HepG2 (cell line): Measurements from ENCODE around the gene PIK3CD. TPM values are rescaled to one million over a fixed set of nuclear protein-coding genes. Genes with fewer than 3 reads are reported as not detected.

Experiments used
- ATAC-seq: fragments of 200-7000 bp; cut with Tn5 transposase; 3 replicates; pipeline ENCODE4 v1.9.1; 2020; ENCODE audit warnings: mild to moderate bottlenecking, moderate library complexity
- BruUV-seq: library from RNA; stranded (reverse); fragments of 400-500 nt; replicated peaks from 2 replicates; lab custom pipeline; 2021; lab: Mats Ljungman, UMichigan
- CTCF ChIA-PET: fragments of 300-600 bp; formaldehyde crosslinking; extraction: SDS; loops from one replicate; lab custom pipeline; 2021; ENCODE audit warnings: low total read pairs, inconsistent platforms, low intra/inter-chr PET ratio; lab: Yijun Ruan, JAX
- POLR2A ChIA-PET: fragments of 350-600 bp; sonication (Branson Sonifier 250); formaldehyde crosslinking; loops from one replicate; lab custom pipeline; 2020; ENCODE audit warnings: antibody characterized with exemption, inconsistent platforms; lab: Yijun Ruan, JAX
- DNase-seq: peaks from one replicate; pipeline ENCODE4 v3.0.0-alpha.2; 2015; ENCODE audit warnings: low spot score
- FAIRE-seq: peaks from 3 replicates; lab custom pipeline; 2011; peaks lifted over from hg19 to GRCh38; lab: Jason Lieb, UNC
- H2AFZ ChIP-seq: one replicate; pipeline ENCODE4 v1.6.1; 2011; ENCODE audit warnings: low read length, inconsistent platforms
- H3K27ac ChIP-seq: fragments of 300-600 bp; 3 replicates; pipeline ENCODE4 v1.8.0; 2011; ENCODE audit warnings: mixed run types, mild to moderate bottlenecking, mixed read lengths, low read length, inconsistent platforms; ENCODE audit not compliant: insufficient read depth; ENCODE audit errors: extremely low read length
- H3K27me3 ChIP-seq, 2 experiments: fragments of 200-600 bp in 1 of 2; 2 replicates in 1 of 2; 3 replicates in 1 of 2; pipeline versions ENCODE4 v1.6.0 to v1.8.0; 2011; ENCODE audit warnings: low read length in 2 of 2, mild to moderate bottlenecking in 2 of 2, moderate library complexity in 2 of 2, inconsistent platforms in 1 of 2; ENCODE audit not compliant: insufficient read depth in 2 of 2, control insufficient read depth in 1 of 2
- H3K36me3 ChIP-seq, 2 experiments: fragments of 200-600 bp in 1 of 2; replicated peaks in 1 of 2; 2 replicates in 1 of 2; 3 replicates in 1 of 2; pipeline versions ENCODE4 v1.5.1 to v1.8.0; 2011; ENCODE audit warnings: low read length in 2 of 2, inconsistent platforms in 1 of 2; ENCODE audit not compliant: insufficient read depth in 2 of 2, control insufficient read depth in 1 of 2
- H3K4me1 ChIP-seq: 2 replicates; pipeline ENCODE4 v1.5.1; 2012; ENCODE audit warnings: low read length, inconsistent platforms; ENCODE audit not compliant: insufficient read depth
- H3K4me2 ChIP-seq: 2 replicates; pipeline ENCODE4 v1.6.0; 2011; ENCODE audit warnings: low read depth, low read length, inconsistent platforms
- H3K4me3 ChIP-seq, 3 experiments: fragments of 200-600 bp in 1 of 3; sonication (generic), shearing (Covaris generic) in 1 of 3; replicated peaks in 1 of 3; 2 replicates each; pipeline ENCODE4 v1.5.1; 2011 to 2016; ENCODE audit warnings: low read length in 3 of 3, inconsistent platforms in 2 of 3, low read depth in 2 of 3, mild to moderate bottlenecking in 2 of 3, control low read depth in 1 of 3, mixed read lengths in 1 of 3; ENCODE audit not compliant: insufficient read depth in 1 of 3
- H3K79me2 ChIP-seq: one replicate; pipeline ENCODE4 v1.6.1; 2011; ENCODE audit warnings: low read length, inconsistent platforms; ENCODE audit not compliant: insufficient read depth
- H3K9ac ChIP-seq: 2 replicates; pipeline ENCODE4 v1.6.0; 2011; ENCODE audit warnings: mild to moderate bottlenecking, low read depth, low read length, inconsistent platforms; ENCODE audit not compliant: insufficient read depth
- H3K9me3 ChIP-seq: 2 replicates; pipeline ENCODE4 v1.5.1; 2012; ENCODE audit warnings: mild to moderate bottlenecking, low read length
- H4K20me1 ChIP-seq: 2 replicates; pipeline ENCODE4 v1.6.0; 2011; ENCODE audit warnings: inconsistent platforms, mild to moderate bottlenecking, low read length, moderate library complexity; ENCODE audit not compliant: insufficient read depth
- GTF3A ChIP-seq: sonication (generic); formaldehyde crosslinking; conservative IDR thresholded peaks from 2 replicates; pipeline ENCODE4 v1.4.0; 2020; ENCODE audit warnings: mild to moderate bottlenecking, missing genetic modification reagents
- HNF4A ChIP-seq: sonication (generic); formaldehyde crosslinking; IDR thresholded peaks from 2 replicates; pipeline ENCODE4 v1.4.0; 2020; ENCODE audit warnings: missing genetic modification reagents
- ISX ChIP-seq: sonication (generic); formaldehyde crosslinking; conservative IDR thresholded peaks from 2 replicates; pipeline ENCODE4 v1.5.0; 2020; ENCODE audit warnings: missing genetic modification reagents
- ZBTB8A ChIP-seq: sonication (generic); formaldehyde crosslinking; IDR thresholded peaks from 2 replicates; pipeline ENCODE4 v1.4.0; 2020; ENCODE audit warnings: mild to moderate bottlenecking, low read depth, missing genetic modification reagents, borderline replicate concordance
- ZFP82 ChIP-seq: sonication (generic); formaldehyde crosslinking; IDR thresholded peaks from 2 replicates; pipeline ENCODE4 v1.5.1; 2020; ENCODE audit warnings: mild to moderate bottlenecking, missing genetic modification reagents, borderline replicate concordance
- ZZZ3 ChIP-seq: sonication (generic); formaldehyde crosslinking; IDR thresholded peaks from 2 replicates; pipeline ENCODE4 v1.4.0; 2020; ENCODE audit warnings: missing genetic modification reagents, mild to moderate bottlenecking, borderline replicate concordance
- WGBS: methylation state at CpG from one replicate; pipeline ENCODE4 v1.1.6; 2017; ENCODE audit warnings: low lambda C conversion rate; 5-methylcytosine and 5-hydroxymethylcytosine counted together
- in situ Hi-C: cut with HindIII; loops from 2 replicates; pipeline ENCODE4 v1.10.0; 2017; ENCODE audit warnings: low pct_unique_long_range_greater_than_20kb; ENCODE audit not compliant: extremely low pct_ligation_motif_present
- intact Hi-C: fragments of 100-400 bp; cut with micrococcal nuclease; formaldehyde crosslinking; loops from one replicate; pipeline ENCODE4 v1.10.0; 2022; ENCODE audit not compliant: unreplicated experiment
- polyA plus RNA-seq, 8 experiments: library from polyadenylated mRNA; depleted of rRNA in 3 of 8; stranded (reverse) in 7 of 8; unstranded in 1 of 8; fragments of >200 nt; fragmentation: Illumina TruSeq in 4 of 8; extraction: Trizol in 4 of 8; gene quantifications; 2 replicates each; pipeline versions ENCODE4 v1.2.1 to v1.2.3, GENCODE V29; 2011 to 2016; ENCODE audit warnings: low read depth in 4 of 8, missing spikeins in 1 of 8, mixed read lengths in 1 of 8; ENCODE audit not compliant: insufficient read depth in 1 of 8
- total RNA-seq, 5 experiments: library from RNA; depleted of rRNA; stranded (reverse); fragments of >200 nt; fragmentation: Illumina TruSeq; extraction: Trizol; gene quantifications; 2 replicates each; pipeline ENCODE4 v1.2.3, GENCODE V29; 2016; ENCODE audit warnings: low read depth in 1 of 5
- TF ChIP-seq, protein P1 (sequence below), 2 experiments: fragments of 450-650 bp in 1 of 2; sonication (generic) in 1 of 2; formaldehyde crosslinking; IDR thresholded peaks; 2 replicates each; pipeline versions ENCODE4 v1.5.0 to v1.8.0; 2020 to 2022; ENCODE audit warnings: mild to moderate bottlenecking in 1 of 2, missing genetic modification reagents in 1 of 2
- TF ChIP-seq, protein P2 (sequence below): sonication (generic); formaldehyde crosslinking; IDR thresholded peaks from 2 replicates; pipeline ENCODE4 v1.5.0; 2020; ENCODE audit warnings: mild to moderate bottlenecking, missing genetic modification reagents
- TF ChIP-seq, protein P3 (sequence below): sonication (generic); formaldehyde crosslinking; IDR thresholded peaks from one replicate; pipeline ENCODE4 v1.5.1; 2020; ENCODE audit warnings: mild to moderate bottlenecking, missing genetic modification reagents; ENCODE audit errors: not compliant biosample characterization
- TF ChIP-seq, protein P4 (sequence below): IDR thresholded peaks from 2 replicates; pipeline ENCODE4 v1.6.1; 2018; ENCODE audit warnings: missing genetic modification reagents, mild to moderate bottlenecking, missing compliant biosample characterization
- TF ChIP-seq, protein P5 (sequence below): sonication (generic); formaldehyde crosslinking; IDR thresholded peaks from 2 replicates; pipeline ENCODE4 v1.8.1; 2023; ENCODE audit warnings: missing genetic modification reagents, mild to moderate bottlenecking, borderline replicate concordance

Gene PIK3CD
- total and polyA plus RNA-seq, 2 of the 13 experiments (the other 11 are each of a cell fraction or from before 2014, with no cell fraction given) = 7.1 to 10.0 TPM

DNA sequence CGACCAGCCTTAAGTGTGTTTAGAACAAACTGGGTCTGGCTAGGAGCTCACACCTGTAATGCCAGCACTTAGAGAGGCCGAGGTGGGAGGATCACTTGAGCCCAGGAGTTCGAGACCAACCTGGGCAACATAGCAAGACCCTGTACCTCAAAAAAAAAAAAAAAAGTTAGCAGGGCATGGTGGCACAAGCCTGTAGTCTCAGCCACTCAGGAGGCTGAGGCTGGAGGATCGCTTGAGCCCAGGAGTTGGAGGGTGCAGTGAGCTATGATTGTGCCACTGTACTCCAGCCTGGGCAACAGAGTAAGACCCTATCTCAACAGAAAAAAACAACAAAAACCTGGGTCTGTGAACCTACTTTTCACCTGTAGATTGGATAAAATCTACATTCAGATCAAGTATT, 54.6 kb downstream of the PIK3CD start:
- BruUV-seq = no TSS peak
- no peaks in the 10 kb centered on the region for H3K4me1 ChIP-seq
- H2AFZ ChIP-seq = no peak overlapping the region
- CTCF ChIA-PET = no interaction called here
- H3K9ac ChIP-seq = no peak overlapping the region
- 95% methylated on average over 4 of the region's 4 CpGs for WGBS
- intact Hi-C loops (no loop called here), in situ Hi-C loops (no loop called here)
- H3K4me3 ChIP-seq = no peak overlapping the region
- H4K20me1 ChIP-seq = no peaks in the 10 kb centered on the region
- no peak for FAIRE-seq
- no peaks in the 10 kb centered on the region for H3K36me3 ChIP-seq
- no peaks in the 10 kb centered on the region for H3K27me3 ChIP-seq
- no peak for DNase-seq
- no peak overlapping the region for H3K27ac ChIP-seq
- no peaks in the 10 kb centered on the region for H3K79me2 ChIP-seq
- no peak for ATAC-seq
- POLR2A ChIA-PET = no interaction called here
- H3K4me2 ChIP-seq = no peak overlapping the region
- H3K9me3 ChIP-seq = no peaks in the 10 kb centered on the region
- TF ChIP-seq, protein P1, sequence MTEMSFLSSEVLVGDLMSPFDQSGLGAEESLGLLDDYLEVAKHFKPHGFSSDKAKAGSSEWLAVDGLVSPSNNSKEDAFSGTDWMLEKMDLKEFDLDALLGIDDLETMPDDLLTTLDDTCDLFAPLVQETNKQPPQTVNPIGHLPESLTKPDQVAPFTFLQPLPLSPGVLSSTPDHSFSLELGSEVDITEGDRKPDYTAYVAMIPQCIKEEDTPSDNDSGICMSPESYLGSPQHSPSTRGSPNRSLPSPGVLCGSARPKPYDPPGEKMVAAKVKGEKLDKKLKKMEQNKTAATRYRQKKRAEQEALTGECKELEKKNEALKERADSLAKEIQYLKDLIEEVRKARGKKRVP (CRISPR knock-in tag; IDR thresholded peaks at IDR 0.05) = no peak
- TF ChIP-seq ZBTB8A (no peak), ZFP82 (no peak), ISX (CRISPR knock-in tag) (no peak), ZZZ3 (CRISPR knock-in tag) (no peak), GTF3A (CRISPR knock-in tag) (no peak), HNF4A (CRISPR knock-in tag) (no peak)
- TF ChIP-seq, protein P2, sequence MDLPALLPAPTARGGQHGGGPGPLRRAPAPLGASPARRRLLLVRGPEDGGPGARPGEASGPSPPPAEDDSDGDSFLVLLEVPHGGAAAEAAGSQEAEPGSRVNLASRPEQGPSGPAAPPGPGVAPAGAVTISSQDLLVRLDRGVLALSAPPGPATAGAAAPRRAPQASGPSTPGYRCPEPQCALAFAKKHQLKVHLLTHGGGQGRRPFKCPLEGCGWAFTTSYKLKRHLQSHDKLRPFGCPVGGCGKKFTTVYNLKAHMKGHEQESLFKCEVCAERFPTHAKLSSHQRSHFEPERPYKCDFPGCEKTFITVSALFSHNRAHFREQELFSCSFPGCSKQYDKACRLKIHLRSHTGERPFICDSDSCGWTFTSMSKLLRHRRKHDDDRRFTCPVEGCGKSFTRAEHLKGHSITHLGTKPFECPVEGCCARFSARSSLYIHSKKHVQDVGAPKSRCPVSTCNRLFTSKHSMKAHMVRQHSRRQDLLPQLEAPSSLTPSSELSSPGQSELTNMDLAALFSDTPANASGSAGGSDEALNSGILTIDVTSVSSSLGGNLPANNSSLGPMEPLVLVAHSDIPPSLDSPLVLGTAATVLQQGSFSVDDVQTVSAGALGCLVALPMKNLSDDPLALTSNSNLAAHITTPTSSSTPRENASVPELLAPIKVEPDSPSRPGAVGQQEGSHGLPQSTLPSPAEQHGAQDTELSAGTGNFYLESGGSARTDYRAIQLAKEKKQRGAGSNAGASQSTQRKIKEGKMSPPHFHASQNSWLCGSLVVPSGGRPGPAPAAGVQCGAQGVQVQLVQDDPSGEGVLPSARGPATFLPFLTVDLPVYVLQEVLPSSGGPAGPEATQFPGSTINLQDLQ = no peak
- TF ChIP-seq, protein P3, sequence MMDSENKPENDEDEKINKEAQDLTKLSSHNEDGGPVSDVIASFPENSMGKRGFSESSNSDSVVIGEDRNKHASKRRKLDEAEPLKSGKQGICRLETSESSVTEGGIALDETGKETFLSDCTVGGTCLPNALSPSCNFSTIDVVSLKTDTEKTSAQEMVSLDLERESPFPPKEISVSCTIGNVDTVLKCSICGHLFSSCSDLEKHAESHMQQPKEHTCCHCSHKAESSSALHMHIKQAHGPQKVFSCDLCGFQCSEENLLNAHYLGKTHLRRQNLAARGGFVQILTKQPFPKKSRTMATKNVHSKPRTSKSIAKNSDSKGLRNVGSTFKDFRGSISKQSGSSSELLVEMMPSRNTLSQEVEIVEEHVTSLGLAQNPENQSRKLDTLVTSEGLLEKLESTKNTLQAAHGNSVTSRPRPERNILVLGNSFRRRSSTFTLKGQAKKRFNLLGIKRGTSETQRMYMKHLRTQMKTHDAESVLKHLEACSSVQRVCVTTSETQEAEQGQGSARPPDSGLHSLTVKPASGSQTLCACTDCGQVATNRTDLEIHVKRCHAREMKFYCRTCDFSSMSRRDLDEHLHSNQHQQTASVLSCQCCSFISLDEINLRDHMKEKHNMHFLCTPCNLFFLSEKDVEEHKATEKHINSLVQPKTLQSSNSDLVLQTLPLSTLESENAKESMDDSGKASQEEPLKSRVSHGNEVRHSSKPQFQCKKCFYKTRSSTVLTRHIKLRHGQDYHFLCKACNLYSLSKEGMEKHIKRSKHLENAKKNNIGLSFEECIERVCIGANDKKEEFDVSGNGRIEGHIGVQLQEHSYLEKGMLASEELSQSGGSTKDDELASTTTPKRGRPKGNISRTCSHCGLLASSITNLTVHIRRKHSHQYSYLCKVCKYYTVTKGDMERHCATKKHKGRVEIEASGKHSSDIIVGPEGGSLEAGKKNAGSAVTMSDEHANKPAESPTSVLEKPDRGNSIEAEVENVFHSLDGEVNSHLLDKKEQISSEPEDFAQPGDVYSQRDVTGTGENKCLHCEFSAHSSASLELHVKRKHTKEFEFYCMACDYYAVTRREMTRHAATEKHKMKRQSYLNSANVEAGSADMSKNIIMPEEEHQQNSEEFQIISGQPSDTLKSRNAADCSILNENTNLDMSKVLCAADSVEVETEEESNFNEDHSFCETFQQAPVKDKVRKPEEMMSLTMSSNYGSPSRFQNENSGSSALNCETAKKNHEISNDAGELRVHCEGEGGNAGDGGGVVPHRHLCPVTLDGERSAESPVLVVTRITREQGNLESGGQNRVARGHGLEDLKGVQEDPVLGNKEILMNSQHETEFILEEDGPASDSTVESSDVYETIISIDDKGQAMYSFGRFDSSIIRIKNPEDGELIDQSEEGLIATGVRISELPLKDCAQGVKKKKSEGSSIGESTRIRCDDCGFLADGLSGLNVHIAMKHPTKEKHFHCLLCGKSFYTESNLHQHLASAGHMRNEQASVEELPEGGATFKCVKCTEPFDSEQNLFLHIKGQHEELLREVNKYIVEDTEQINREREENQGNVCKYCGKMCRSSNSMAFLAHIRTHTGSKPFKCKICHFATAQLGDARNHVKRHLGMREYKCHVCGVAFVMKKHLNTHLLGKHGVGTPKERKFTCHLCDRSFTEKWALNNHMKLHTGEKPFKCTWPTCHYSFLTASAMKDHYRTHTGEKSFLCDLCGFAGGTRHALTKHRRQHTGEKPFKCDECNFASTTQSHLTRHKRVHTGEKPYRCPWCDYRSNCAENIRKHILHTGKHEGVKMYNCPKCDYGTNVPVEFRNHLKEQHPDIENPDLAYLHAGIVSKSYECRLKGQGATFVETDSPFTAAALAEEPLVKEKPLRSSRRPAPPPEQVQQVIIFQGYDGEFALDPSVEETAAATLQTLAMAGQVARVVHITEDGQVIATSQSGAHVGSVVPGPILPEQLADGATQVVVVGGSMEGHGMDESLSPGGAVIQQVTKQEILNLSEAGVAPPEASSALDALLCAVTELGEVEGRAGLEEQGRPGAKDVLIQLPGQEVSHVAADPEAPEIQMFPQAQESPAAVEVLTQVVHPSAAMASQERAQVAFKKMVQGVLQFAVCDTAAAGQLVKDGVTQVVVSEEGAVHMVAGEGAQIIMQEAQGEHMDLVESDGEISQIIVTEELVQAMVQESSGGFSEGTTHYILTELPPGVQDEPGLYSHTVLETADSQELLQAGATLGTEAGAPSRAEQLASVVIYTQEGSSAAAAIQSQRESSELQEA (CRISPR knock-in tag) = no peak
- TF ChIP-seq, protein P4, sequence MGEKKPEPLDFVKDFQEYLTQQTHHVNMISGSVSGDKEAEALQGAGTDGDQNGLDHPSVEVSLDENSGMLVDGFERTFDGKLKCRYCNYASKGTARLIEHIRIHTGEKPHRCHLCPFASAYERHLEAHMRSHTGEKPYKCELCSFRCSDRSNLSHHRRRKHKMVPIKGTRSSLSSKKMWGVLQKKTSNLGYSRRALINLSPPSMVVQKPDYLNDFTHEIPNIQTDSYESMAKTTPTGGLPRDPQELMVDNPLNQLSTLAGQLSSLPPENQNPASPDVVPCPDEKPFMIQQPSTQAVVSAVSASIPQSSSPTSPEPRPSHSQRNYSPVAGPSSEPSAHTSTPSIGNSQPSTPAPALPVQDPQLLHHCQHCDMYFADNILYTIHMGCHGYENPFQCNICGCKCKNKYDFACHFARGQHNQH = no peak
- TF ChIP-seq, protein P5, sequence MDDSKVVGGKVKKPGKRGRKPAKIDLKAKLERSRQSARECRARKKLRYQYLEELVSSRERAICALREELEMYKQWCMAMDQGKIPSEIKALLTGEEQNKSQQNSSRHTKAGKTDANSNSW (CRISPR knock-in tag) = no peak
